ENCODE data around the gene DHX34. TPM values are rescaled to one million over a fixed set of nuclear protein-coding genes. Genes with fewer than 3 reads are reported as not detected.

Gene DHX34
- polyA plus RNA-seq, 1 of the 3 experiments (the other 2 are of a cell fraction), result 16.4 TPM

DNA sequence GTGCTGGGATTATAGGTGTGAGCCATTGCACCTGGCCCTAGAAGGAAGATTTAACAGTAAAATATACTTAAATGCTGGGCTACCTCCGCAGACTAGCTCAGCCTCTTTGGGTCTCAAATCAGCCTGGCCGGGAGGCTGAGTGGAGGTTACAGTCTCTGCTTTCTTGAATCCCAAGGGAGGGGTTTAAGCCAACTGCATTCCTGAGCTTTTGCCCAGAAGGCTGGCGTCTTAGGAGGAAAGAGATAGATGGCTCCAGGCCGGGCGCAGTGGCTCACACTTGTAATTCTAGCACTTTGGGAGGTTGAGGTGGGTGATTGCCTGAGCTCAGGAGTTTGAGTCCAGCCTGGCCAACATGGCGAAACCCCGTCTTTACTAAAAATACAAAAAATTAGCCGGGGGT lies 40.1 kb upstream of the DHX34 start:
- H3K4me2 ChIP-seq, result no peak overlapping the region
- TF ChIP-seq YY1 (IDR thresholded peaks at IDR 0.05; ENCODE audit: low read depth) (no peak), GABPA (IDR thresholded peaks at IDR 0.05; ENCODE audit: low read depth) (no peak), TCF12 (IDR thresholded peaks at IDR 0.05) (no peak), MXI1 (IDR thresholded peaks at IDR 0.05; ENCODE audit: low read depth, low read length) (no peak), NRF1 (IDR thresholded peaks at IDR 0.05; ENCODE audit: low read depth, low read length) (no peak), SIN3A (IDR thresholded peaks at IDR 0.05; ENCODE audit: borderline replicate concordance, low read depth, low read length) (no peak), EP300 (IDR thresholded peaks at IDR 0.05; ENCODE audit: borderline replicate concordance in 1 of 2, low read depth in 1 of 2, low read length in 1 of 2) (no peak), MEF2A (IDR thresholded peaks at IDR 0.05; ENCODE audit: borderline replicate concordance, low read depth) (no peak), NFIC (IDR thresholded peaks at IDR 0.05; ENCODE audit: borderline replicate concordance) (no peak), RFX5 (IDR thresholded peaks at IDR 0.05; ENCODE audit: low read length) (no peak)
- ChIA-PET POLR2A (no interaction called here), CTCF (interaction anchor here (0.8 to 3.2 kb wide), 4 partner anchors 13 to 127 kb away, joined by 3 to 19 read pairs (median 6); partner anchors contain the start of gene DHX34)
- H3K27ac ChIP-seq (ENCODE audit: low read depth in 2 of 2, low read length in 1 of 2), result no peak overlapping the region
- H3K27me3 ChIP-seq (ENCODE audit: insufficient read depth), result peaks cover 24% of the 10 kb centered on the region
- no peaks in the 10 kb centered on the region for H4K20me1 ChIP-seq (ENCODE audit: insufficient read depth)
- H3K9me2 ChIP-seq, result no peaks in the 10 kb centered on the region
- no peak overlapping the region for H3K4me3 ChIP-seq (ENCODE audit: low read depth in 2 of 2, low read length in 1 of 2)
- H3F3A ChIP-seq (replicated peaks; ENCODE audit: insufficient read depth), result peaks cover 13% of the 10 kb centered on the region
- no peaks in the 10 kb centered on the region for H3K9me3 ChIP-seq
- no peaks in the 10 kb centered on the region for H3K79me2 ChIP-seq (ENCODE audit: insufficient read depth)
- H3K36me3 ChIP-seq (replicated peaks in 1 of 2; ENCODE audit: control insufficient read depth in 1 of 2, insufficient read depth in 2 of 2, low read length in 1 of 2), result no peaks in the 10 kb centered on the region
- H3K9ac ChIP-seq, result no peak overlapping the region
- no peak overlapping the region for H2AFZ ChIP-seq (ENCODE audit: low read depth)
- 53% methylated on average over 8 of the region's 8 CpGs for WGBS (ENCODE audit: low lambda C conversion rate)
- no peak for DNase-seq
- peaks cover 0 to 4% of the 10 kb centered on the region in 2 experiments; a peak in 2 of 4 replicates for H3K4me1 ChIP-seq (ENCODE audit: control insufficient read depth in 1 of 2, insufficient read depth in 2 of 2, low read depth in 1 of 2, low read length in 1 of 2)

DNA sequence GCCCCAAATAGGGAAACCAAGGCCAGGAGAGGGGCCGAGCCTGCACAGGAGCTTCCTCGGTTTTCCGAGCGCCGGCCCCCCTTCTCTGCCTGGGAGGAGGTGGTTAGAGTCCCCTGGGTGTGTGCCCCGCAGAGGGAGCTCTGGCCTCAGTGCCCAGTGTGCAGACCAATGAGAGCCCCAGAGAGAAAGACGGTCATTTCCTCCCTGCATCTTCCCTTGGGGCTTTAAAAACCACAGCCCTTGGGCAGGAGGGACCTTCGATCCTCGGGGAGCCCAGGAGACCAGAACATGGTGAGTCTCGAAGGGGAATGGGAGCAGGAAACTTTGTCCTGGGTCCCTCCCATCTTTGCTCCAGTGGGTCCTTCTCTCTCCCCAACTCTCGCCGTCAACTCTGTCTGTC lies 39.5 kb upstream of the DHX34 start, which contains the start of gene C5AR1:
C5AR1 (plus strand) TSS at position 254 of the 400 bp plus-strand sequence; CDS start at position 289, 35 bp downstream.
- TF ChIP-seq, protein P1, sequence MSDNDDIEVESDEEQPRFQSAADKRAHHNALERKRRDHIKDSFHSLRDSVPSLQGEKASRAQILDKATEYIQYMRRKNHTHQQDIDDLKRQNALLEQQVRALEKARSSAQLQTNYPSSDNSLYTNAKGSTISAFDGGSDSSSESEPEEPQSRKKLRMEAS (IDR thresholded peaks at IDR 0.05; ENCODE audit: low read depth), result no peak
- TF ChIP-seq RFX5 (IDR thresholded peaks at IDR 0.05; ENCODE audit: low read length) (no peak), JUND (IDR thresholded peaks at IDR 0.05) (no peak), TCF12 (IDR thresholded peaks at IDR 0.05) (no peak), NRF1 (IDR thresholded peaks at IDR 0.05; ENCODE audit: low read depth, low read length) (no peak), FOSL2 (IDR thresholded peaks at IDR 0.05; ENCODE audit: borderline replicate concordance, low read depth) (no peak), SMC3 (IDR thresholded peaks at IDR 0.05; ENCODE audit: low read depth, low read length) (no peak), GABPA (IDR thresholded peaks at IDR 0.05; ENCODE audit: low read depth) (no peak)
- TF ChIP-seq, protein P2, sequence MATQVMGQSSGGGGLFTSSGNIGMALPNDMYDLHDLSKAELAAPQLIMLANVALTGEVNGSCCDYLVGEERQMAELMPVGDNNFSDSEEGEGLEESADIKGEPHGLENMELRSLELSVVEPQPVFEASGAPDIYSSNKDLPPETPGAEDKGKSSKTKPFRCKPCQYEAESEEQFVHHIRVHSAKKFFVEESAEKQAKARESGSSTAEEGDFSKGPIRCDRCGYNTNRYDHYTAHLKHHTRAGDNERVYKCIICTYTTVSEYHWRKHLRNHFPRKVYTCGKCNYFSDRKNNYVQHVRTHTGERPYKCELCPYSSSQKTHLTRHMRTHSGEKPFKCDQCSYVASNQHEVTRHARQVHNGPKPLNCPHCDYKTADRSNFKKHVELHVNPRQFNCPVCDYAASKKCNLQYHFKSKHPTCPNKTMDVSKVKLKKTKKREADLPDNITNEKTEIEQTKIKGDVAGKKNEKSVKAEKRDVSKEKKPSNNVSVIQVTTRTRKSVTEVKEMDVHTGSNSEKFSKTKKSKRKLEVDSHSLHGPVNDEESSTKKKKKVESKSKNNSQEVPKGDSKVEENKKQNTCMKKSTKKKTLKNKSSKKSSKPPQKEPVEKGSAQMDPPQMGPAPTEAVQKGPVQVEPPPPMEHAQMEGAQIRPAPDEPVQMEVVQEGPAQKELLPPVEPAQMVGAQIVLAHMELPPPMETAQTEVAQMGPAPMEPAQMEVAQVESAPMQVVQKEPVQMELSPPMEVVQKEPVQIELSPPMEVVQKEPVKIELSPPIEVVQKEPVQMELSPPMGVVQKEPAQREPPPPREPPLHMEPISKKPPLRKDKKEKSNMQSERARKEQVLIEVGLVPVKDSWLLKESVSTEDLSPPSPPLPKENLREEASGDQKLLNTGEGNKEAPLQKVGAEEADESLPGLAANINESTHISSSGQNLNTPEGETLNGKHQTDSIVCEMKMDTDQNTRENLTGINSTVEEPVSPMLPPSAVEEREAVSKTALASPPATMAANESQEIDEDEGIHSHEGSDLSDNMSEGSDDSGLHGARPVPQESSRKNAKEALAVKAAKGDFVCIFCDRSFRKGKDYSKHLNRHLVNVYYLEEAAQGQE (IDR thresholded peaks at IDR 0.05; ENCODE audit: low read depth, low read length), result no peak
- WGBS (ENCODE audit: low lambda C conversion rate), result 35% methylated on average over 11 of the region's 12 CpGs
- H3K9me3 ChIP-seq, result no peaks in the 10 kb centered on the region
- no peaks in the 10 kb centered on the region for H4K20me1 ChIP-seq (ENCODE audit: insufficient read depth)
- H3K27ac ChIP-seq (ENCODE audit: low read depth in 2 of 2, low read length in 1 of 2), result no peak within 1 kb of the TSS
- H3K79me2 ChIP-seq (ENCODE audit: insufficient read depth), result no peaks in the 10 kb centered on the region
- H3K4me3 ChIP-seq (ENCODE audit: low read depth in 2 of 2, low read length in 1 of 2), result no peak within 1 kb of the TSS
- H3K36me3 ChIP-seq (replicated peaks in 1 of 2; ENCODE audit: control insufficient read depth in 1 of 2, insufficient read depth in 2 of 2, low read length in 1 of 2), result no peaks in the 10 kb centered on the region
- no peak within 1 kb of the TSS for H3K9ac ChIP-seq
- H3K4me1 ChIP-seq (ENCODE audit: control insufficient read depth in 1 of 2, insufficient read depth in 2 of 2, low read depth in 1 of 2, low read length in 1 of 2), result peaks cover 0 to 4% of the 10 kb centered on the region in 2 experiments; a peak in 2 of 4 replicates
- peaks cover 16% of the 10 kb centered on the region for H3F3A ChIP-seq (replicated peaks; ENCODE audit: insufficient read depth)
- peaks cover 24% of the 10 kb centered on the region for H3K27me3 ChIP-seq (ENCODE audit: insufficient read depth)
- H3K4me2 ChIP-seq, result no peak within 1 kb of the TSS
- no peak within 1 kb of the TSS for H2AFZ ChIP-seq (ENCODE audit: low read depth)
- no peaks in the 10 kb centered on the region for H3K9me2 ChIP-seq
- POLR2A ChIA-PET, result no interaction called here
- no peak for DNase-seq
- CTCF ChIA-PET, result interaction anchor here (0.8 to 3.2 kb wide), 3 partner anchors 13 to 126 kb away, joined by 3 to 19 read pairs (median 8); partner anchors contain the start of gene DHX34
